Neural progenitor cell (in vitro differentiated cells): ENCODE data around the gene SYT1. TPM values are rescaled to one million over a fixed set of nuclear protein-coding genes. Genes with fewer than 3 reads are reported as not detected.

ENCODE experiments used
- DNase-seq: peaks from one replicate; pipeline ENCODE4 v3.0.0-alpha.2; 2016; ENCODE audit warnings: low spot score
- H2AFZ ChIP-seq: fragments of 200-600 bp; sonication (generic); replicated peaks from 2 replicates; pipeline ENCODE4 v1.6.1; 2016; ENCODE audit warnings: antibody characterized with exemption
- H3F3A ChIP-seq: fragments of 200-600 bp; sonication (generic); 2 replicates; pipeline ENCODE4 v1.6.1; 2016; ENCODE audit warnings: antibody characterized with exemption, low read depth
- H3K27ac ChIP-seq: fragments of 200-600 bp; sonication (generic); 2 replicates; pipeline ENCODE4 v1.5.1; 2016; ENCODE audit warnings: mild to moderate bottlenecking
- H3K27me3 ChIP-seq: fragments of 200-600 bp; sonication (generic); 2 replicates; pipeline ENCODE4 v1.6.1; 2016; ENCODE audit warnings: mild to moderate bottlenecking, moderate library complexity
- H3K36me3 ChIP-seq: fragments of 200-600 bp; sonication (generic); 2 replicates; pipeline ENCODE4 v1.5.1; 2016
- H3K4me1 ChIP-seq: fragments of 200-600 bp; sonication (generic); 2 replicates; pipeline ENCODE4 v1.6.1; 2016; ENCODE audit warnings: mixed run types
- H3K4me2 ChIP-seq: fragments of 200-600 bp; sonication (generic); 2 replicates; pipeline ENCODE4 v1.6.1; 2016
- H3K4me3 ChIP-seq: fragments of 200-600 bp; sonication (generic); 2 replicates; pipeline ENCODE4 v1.5.1; 2016
- H3K79me2 ChIP-seq: fragments of 200-600 bp; sonication (generic); 2 replicates; pipeline ENCODE4 v1.6.1; 2016; ENCODE audit warnings: low read depth
- H3K9ac ChIP-seq: fragments of 200-600 bp; sonication (generic); 2 replicates; pipeline ENCODE4 v1.6.1; 2016
- H3K9me3 ChIP-seq: fragments of 200-600 bp; sonication (generic); 2 replicates; pipeline ENCODE4 v1.5.1; 2016; ENCODE audit warnings: low read depth
- H4K20me1 ChIP-seq: fragments of 200-600 bp; sonication (generic); 2 replicates; pipeline ENCODE4 v1.6.1; 2016; ENCODE audit warnings: low read depth
- H3K27ac Mint-ChIP-seq: 3 replicates; pipeline ENCODE4 v1.8.0; 2021; ENCODE audit warnings: mixed read lengths
- H3K27me3 Mint-ChIP-seq: 2 replicates; pipeline ENCODE4 v1.8.0; 2022; ENCODE audit warnings: low read depth, mild to moderate bottlenecking, inconsistent platforms, moderate library complexity, mixed read lengths; ENCODE audit not compliant: insufficient read depth
- H3K36me3 Mint-ChIP-seq: 3 replicates; pipeline ENCODE4 v1.8.0; 2021; ENCODE audit warnings: mixed read lengths
- H3K4me1 Mint-ChIP-seq: 3 replicates; pipeline ENCODE4 v1.8.0; 2021; ENCODE audit warnings: mixed read lengths
- H3K4me3 Mint-ChIP-seq: 3 replicates; pipeline ENCODE4 v1.8.0; 2021; ENCODE audit warnings: mild to moderate bottlenecking, moderate library complexity, mixed read lengths
- H3K9me3 Mint-ChIP-seq: 3 replicates; pipeline ENCODE4 v1.8.0; 2020; ENCODE audit warnings: mixed read lengths
- EZH2 ChIP-seq: fragments of 200-600 bp; sonication (generic); IDR thresholded peaks from 2 replicates; pipeline ENCODE4 v1.6.1; 2017; ENCODE audit warnings: antibody characterized with exemption, mild to moderate bottlenecking, moderate library complexity
- EZH2phosphoT487 ChIP-seq: fragments of 200-600 bp; sonication (generic); IDR thresholded peaks from 2 replicates; pipeline ENCODE4 v1.6.1; 2017; ENCODE audit warnings: antibody characterized with exemption
- total RNA-seq: library from RNA; depleted of rRNA; stranded (reverse); fragments of >200 nt; gene quantifications from 2 replicates; pipeline ENCODE4 v1.2.3, GENCODE V29; 2015; ENCODE audit warnings: low replicate concordance
- TF ChIP-seq, protein P1 (sequence below): fragments of 200-600 bp; sonication (generic); IDR thresholded peaks from 2 replicates; pipeline ENCODE4 v1.5.1; 2017; ENCODE audit warnings: antibody characterized with exemption, mild to moderate bottlenecking

Gene SYT1
- total RNA-seq, 1 donor from 2014 or later, result 36.9 TPM

DNA sequence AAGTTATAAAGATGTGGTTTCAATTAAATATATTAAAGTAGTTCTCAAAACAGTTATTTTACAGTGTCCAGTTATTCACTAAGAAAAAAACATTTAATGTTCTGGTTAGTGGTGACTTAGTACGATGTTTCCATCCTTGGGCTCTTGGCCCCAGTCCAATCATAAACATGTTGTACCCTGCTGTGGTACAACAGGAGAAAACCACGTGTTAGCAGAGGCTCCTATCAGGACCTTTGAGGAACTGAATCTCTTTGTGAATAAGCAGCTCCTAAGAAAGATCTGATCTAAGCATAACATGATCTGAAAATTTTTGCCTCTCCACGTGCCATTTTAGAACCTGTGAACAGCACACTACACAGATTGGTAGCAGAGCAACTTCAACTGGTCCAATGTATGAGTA, 234.0 kb downstream of the SYT1 start:
- no peaks in the 10 kb centered on the region for H3K27me3 Mint-ChIP-seq
- no peak overlapping the region for H3K4me3 ChIP-seq
- H3K79me2 ChIP-seq, result peaks cover 3% of the 10 kb centered on the region
- no peak for TF ChIP-seq EZH2phosphoT487
- TF ChIP-seq EZH2, result no peak
- TF ChIP-seq, protein P1, sequence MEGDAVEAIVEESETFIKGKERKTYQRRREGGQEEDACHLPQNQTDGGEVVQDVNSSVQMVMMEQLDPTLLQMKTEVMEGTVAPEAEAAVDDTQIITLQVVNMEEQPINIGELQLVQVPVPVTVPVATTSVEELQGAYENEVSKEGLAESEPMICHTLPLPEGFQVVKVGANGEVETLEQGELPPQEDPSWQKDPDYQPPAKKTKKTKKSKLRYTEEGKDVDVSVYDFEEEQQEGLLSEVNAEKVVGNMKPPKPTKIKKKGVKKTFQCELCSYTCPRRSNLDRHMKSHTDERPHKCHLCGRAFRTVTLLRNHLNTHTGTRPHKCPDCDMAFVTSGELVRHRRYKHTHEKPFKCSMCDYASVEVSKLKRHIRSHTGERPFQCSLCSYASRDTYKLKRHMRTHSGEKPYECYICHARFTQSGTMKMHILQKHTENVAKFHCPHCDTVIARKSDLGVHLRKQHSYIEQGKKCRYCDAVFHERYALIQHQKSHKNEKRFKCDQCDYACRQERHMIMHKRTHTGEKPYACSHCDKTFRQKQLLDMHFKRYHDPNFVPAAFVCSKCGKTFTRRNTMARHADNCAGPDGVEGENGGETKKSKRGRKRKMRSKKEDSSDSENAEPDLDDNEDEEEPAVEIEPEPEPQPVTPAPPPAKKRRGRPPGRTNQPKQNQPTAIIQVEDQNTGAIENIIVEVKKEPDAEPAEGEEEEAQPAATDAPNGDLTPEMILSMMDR, result no peak
- no peak overlapping the region for H3K27ac Mint-ChIP-seq
- peaks cover 23% of the 10 kb centered on the region for H4K20me1 ChIP-seq
- H3F3A ChIP-seq, result no peaks in the 10 kb centered on the region
- no peaks in the 10 kb centered on the region for H3K9me3 ChIP-seq
- H3K4me1 ChIP-seq, result no peaks in the 10 kb centered on the region
- peaks cover 6% of the 10 kb centered on the region for H3K4me1 Mint-ChIP-seq
- no peak overlapping the region for H2AFZ ChIP-seq
- DNase-seq, result no peak
- H3K27ac ChIP-seq, result no peak overlapping the region
- no peak overlapping the region for H3K4me2 ChIP-seq
- H3K36me3 ChIP-seq, result no peaks in the 10 kb centered on the region
- H3K9me3 Mint-ChIP-seq, result no peaks in the 10 kb centered on the region
- H3K4me3 Mint-ChIP-seq, result no peak overlapping the region
- H3K27me3 ChIP-seq, result no peaks in the 10 kb centered on the region
- H3K36me3 Mint-ChIP-seq, result no peaks in the 10 kb centered on the region
- no peak overlapping the region for H3K9ac ChIP-seq

DNA sequence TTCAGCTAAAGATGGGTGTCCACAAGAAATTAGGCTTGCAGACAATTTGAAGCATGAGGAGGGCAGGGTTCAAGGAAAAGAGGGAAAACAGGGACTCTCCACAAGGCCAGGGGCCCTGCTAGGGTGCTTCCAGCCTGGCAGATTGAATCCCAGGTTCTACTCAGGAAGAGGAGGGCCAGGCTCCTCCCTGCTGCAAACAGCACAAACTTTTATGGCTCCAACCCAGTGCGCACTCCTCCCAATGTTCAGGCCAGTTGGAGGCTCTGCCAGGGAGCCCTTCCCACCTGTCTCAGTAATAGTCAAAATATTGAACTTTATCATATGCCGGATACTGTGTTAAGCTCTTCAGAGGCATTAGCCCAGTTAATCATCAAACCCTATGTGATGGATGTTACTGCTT, 244.4 kb downstream of the SYT1 start:
- no peak overlapping the region for H2AFZ ChIP-seq
- H3K27me3 Mint-ChIP-seq, result peaks cover 3% of the 10 kb centered on the region
- no peak overlapping the region for H3K4me2 ChIP-seq
- no peaks in the 10 kb centered on the region for H3K4me1 ChIP-seq
- H3K27me3 ChIP-seq, result no peaks in the 10 kb centered on the region
- no peaks in the 10 kb centered on the region for H4K20me1 ChIP-seq
- H3K9me3 ChIP-seq, result no peaks in the 10 kb centered on the region
- no peaks in the 10 kb centered on the region for H3K4me1 Mint-ChIP-seq
- H3K36me3 ChIP-seq, result no peaks in the 10 kb centered on the region
- no peak overlapping the region for H3K9ac ChIP-seq
- H3K27ac ChIP-seq, result no peak overlapping the region
- no peaks in the 10 kb centered on the region for H3K9me3 Mint-ChIP-seq
- H3K36me3 Mint-ChIP-seq, result no peaks in the 10 kb centered on the region
- DNase-seq, result no peak
- no peak overlapping the region for H3K4me3 ChIP-seq
- H3K4me3 Mint-ChIP-seq, result no peak overlapping the region
- TF ChIP-seq EZH2 (no peak), EZH2phosphoT487 (no peak)
- TF ChIP-seq, protein P1, result no peak
- H3K79me2 ChIP-seq, result no peaks in the 10 kb centered on the region
- no peak overlapping the region for H3K27ac Mint-ChIP-seq
- H3F3A ChIP-seq, result no peaks in the 10 kb centered on the region

DNA sequence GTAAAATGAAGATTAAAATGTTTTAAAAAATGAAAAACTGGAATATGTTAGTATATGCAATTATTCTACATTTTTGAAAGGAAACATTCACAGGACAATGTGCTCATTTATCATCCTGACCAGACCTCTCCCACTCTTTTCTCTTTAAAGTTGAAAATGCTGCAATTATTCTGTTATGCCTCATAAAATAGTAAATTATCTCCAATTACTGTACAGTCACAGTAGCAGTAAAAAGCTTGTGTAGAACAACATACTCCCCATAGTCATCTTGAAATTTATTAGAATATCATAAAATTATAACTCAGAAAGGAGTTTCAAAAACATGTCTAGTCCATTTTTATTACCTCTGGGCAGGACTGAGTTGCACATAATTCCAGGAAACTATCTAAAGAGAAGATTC, 250.3 kb downstream of the SYT1 start:
- Mint-ChIP-seq H3K27me3 (no peaks in the 10 kb centered on the region), H3K27ac (no peak overlapping the region), H3K36me3 (no peaks in the 10 kb centered on the region), H3K9me3 (no peaks in the 10 kb centered on the region), H3K4me3 (no peak overlapping the region), H3K4me1 (peaks cover 3% of the 10 kb centered on the region)
- H3K9me3 ChIP-seq, result no peaks in the 10 kb centered on the region
- no peaks in the 10 kb centered on the region for H3K27me3 ChIP-seq
- no peak overlapping the region for H2AFZ ChIP-seq
- H3K79me2 ChIP-seq, result no peaks in the 10 kb centered on the region
- peaks cover 9% of the 10 kb centered on the region for H3K4me1 ChIP-seq
- no peak overlapping the region for H3K4me2 ChIP-seq
- TF ChIP-seq EZH2 (no peak), EZH2phosphoT487 (no peak)
- TF ChIP-seq, protein P1, result no peak
- H3F3A ChIP-seq, result peaks cover 12% of the 10 kb centered on the region
- no peak overlapping the region for H3K4me3 ChIP-seq
- H4K20me1 ChIP-seq, result no peaks in the 10 kb centered on the region
- no peak overlapping the region for H3K27ac ChIP-seq
- no peak for DNase-seq
- H3K36me3 ChIP-seq, result no peaks in the 10 kb centered on the region
- no peak overlapping the region for H3K9ac ChIP-seq

DNA sequence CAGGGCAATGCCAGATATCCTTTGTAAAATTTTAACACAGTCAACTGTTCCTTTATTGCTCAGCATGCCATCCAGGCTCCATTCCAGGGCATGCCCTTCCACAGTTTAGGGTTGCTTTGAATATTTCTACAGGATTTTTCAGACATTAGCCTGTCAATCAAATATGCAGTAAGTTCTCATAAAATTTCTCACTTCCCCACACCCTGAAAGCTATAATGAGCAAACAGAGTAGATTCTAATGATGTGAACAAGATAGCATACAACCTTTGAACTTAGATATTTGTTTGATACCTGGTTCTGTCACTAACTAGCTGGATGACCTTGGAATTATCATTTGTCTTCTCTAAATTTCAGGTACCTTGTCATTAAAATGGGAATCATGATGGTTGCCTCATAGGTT, 251.2 kb downstream of the SYT1 start:
- Histone ChIP-seq H3K27ac (no peak overlapping the region), H3K27me3 (no peaks in the 10 kb centered on the region), H3K4me2 (no peak overlapping the region), H3K4me1 (peaks cover 15% of the 10 kb centered on the region), H3K4me3 (no peak overlapping the region), H3K9me3 (no peaks in the 10 kb centered on the region), H3K36me3 (no peaks in the 10 kb centered on the region), H2AFZ (no peak overlapping the region), H3K79me2 (no peaks in the 10 kb centered on the region), H4K20me1 (no peaks in the 10 kb centered on the region), H3F3A (peaks cover 12% of the 10 kb centered on the region), H3K9ac (no peak overlapping the region)
- H3K27ac Mint-ChIP-seq, result no peak overlapping the region
- peaks cover 3% of the 10 kb centered on the region for H3K4me1 Mint-ChIP-seq
- no peaks in the 10 kb centered on the region for H3K9me3 Mint-ChIP-seq
- H3K4me3 Mint-ChIP-seq, result no peak overlapping the region
- no peak for TF ChIP-seq EZH2
- no peak for DNase-seq
- no peaks in the 10 kb centered on the region for H3K36me3 Mint-ChIP-seq
- no peaks in the 10 kb centered on the region for H3K27me3 Mint-ChIP-seq
